K562 (cell line): Measurements from ENCODE around the gene OR6K6.

Experiments
- BHLHE40 ChIP-seq: IDR thresholded peaks from 2 replicates; pipeline ENCODE4 v1.6.1; 2011; ENCODE audit warnings: low read length, improper control_type of control experiment
- NCOA2 ChIP-seq, 2 experiments: fragments of 450-650 bp; IDR thresholded peaks; 2 replicates each; pipeline ENCODE4 v1.6.1; 2018; ENCODE audit warnings: mild to moderate bottlenecking in 2 of 2, moderate library complexity in 1 of 2; ENCODE audit not compliant: partially characterized antibody in 2 of 2
- NFE2 ChIP-seq: IDR thresholded peaks from 2 replicates; pipeline ENCODE4 v1.6.1; 2014; ENCODE audit warnings: antibody characterized with exemption, low read depth
- RCOR1 ChIP-seq, 2 experiments: IDR thresholded peaks; 2 replicates each; pipeline ENCODE4 v1.6.1; 2012; ENCODE audit warnings: low read depth in 2 of 2, low read length in 2 of 2, borderline replicate concordance in 1 of 2, improper control_type of control experiment in 1 of 2
- TCF7 ChIP-seq: sonication (generic); IDR thresholded peaks from 2 replicates; pipeline ENCODE4 v1.6.1; 2016; ENCODE audit warnings: antibody characterized with exemption, borderline replicate concordance
- ZNF583 ChIP-seq: fragments of 250-450 bp; sonication (Bioruptor Pico); IDR thresholded peaks from 2 replicates; pipeline ENCODE4 v1.4.0; 2020
- ZNF699 ChIP-seq: fragments of 250-450 bp; sonication (Bioruptor Pico); IDR thresholded peaks from 2 replicates; pipeline ENCODE4 v1.8.0; 2021; ENCODE audit warnings: mild to moderate bottlenecking, moderate library complexity; ENCODE audit not compliant: insufficient replicate concordance
- ZNF766 ChIP-seq: fragments of 200-800 bp; sonication (Bioruptor generic); conservative IDR thresholded peaks from 2 replicates; pipeline ENCODE4 v1.6.1; 2016; ENCODE audit warnings: missing genetic modification characterization, missing compliant biosample characterization
- TF ChIP-seq, protein P1 (sequence below), 3 experiments: IDR thresholded peaks in 2 of 3; conservative IDR thresholded peaks in 1 of 3; 2 replicates each; pipeline ENCODE4 v1.5.1; 2011 to 2012; ENCODE audit warnings: low read length in 3 of 3, mild to moderate bottlenecking in 3 of 3, control low read depth in 2 of 3, improper control_type of control experiment in 1 of 3, inconsistent platforms in 1 of 3, low read depth in 1 of 3, mixed read lengths in 1 of 3, moderate library complexity in 1 of 3; ENCODE audit not compliant: insufficient read depth in 2 of 3
- TF ChIP-seq, protein P2 (sequence below): sonication (generic); formaldehyde crosslinking; IDR thresholded peaks from 2 replicates; pipeline ENCODE4 v1.8.1; 2023; ENCODE audit warnings: mild to moderate bottlenecking, missing genetic modification reagents
- TF ChIP-seq, protein P3 (sequence below): sonication (generic); formaldehyde crosslinking; IDR thresholded peaks from 2 replicates; pipeline ENCODE4 v1.9.0; 2022; ENCODE audit warnings: mild to moderate bottlenecking, missing genetic modification reagents

DNA sequence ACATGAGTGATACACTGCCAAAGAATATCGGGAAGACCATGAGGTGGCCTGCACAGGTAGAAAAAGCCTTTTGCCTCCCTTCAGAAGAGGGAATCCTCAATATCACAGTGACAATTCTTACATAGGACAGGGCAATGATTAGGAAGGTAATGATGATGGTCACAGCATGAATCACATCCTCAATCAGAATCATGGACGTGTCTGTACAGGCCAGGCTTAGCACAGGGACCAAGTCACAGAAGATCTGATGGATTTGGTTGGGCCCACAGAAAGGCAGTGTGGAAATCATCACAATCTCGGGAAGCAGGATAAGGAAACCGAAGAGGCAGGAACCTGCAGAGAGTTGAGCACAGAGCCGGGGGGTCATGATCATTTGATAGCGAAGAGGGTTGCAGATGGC, 37.2 kb upstream of the OR6K6 start:
- TF ChIP-seq TCF7: no peak
- TF ChIP-seq NCOA2 (IDR thresholded peaks at IDR 0.05; ENCODE audit: partially characterized antibody in 2 of 2): no peak
- TF ChIP-seq, protein P1, sequence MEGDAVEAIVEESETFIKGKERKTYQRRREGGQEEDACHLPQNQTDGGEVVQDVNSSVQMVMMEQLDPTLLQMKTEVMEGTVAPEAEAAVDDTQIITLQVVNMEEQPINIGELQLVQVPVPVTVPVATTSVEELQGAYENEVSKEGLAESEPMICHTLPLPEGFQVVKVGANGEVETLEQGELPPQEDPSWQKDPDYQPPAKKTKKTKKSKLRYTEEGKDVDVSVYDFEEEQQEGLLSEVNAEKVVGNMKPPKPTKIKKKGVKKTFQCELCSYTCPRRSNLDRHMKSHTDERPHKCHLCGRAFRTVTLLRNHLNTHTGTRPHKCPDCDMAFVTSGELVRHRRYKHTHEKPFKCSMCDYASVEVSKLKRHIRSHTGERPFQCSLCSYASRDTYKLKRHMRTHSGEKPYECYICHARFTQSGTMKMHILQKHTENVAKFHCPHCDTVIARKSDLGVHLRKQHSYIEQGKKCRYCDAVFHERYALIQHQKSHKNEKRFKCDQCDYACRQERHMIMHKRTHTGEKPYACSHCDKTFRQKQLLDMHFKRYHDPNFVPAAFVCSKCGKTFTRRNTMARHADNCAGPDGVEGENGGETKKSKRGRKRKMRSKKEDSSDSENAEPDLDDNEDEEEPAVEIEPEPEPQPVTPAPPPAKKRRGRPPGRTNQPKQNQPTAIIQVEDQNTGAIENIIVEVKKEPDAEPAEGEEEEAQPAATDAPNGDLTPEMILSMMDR (IDR thresholded peaks at IDR 0.05 in 2 of 3, conservative IDR thresholded peaks at IDR 0.05 in 1 of 3; ENCODE audit: insufficient read depth in 2 of 3, low read depth in 1 of 3, low read length in 3 of 3): no peak
- no peak for TF ChIP-seq RCOR1 (IDR thresholded peaks at IDR 0.05; ENCODE audit: borderline replicate concordance in 1 of 2, low read depth in 2 of 2, low read length in 2 of 2)
- TF ChIP-seq ZNF766 (CRISPR knock-in tag): no peak
- TF ChIP-seq BHLHE40: no peak
- no peak for TF ChIP-seq NFE2
- TF ChIP-seq, protein P2, sequence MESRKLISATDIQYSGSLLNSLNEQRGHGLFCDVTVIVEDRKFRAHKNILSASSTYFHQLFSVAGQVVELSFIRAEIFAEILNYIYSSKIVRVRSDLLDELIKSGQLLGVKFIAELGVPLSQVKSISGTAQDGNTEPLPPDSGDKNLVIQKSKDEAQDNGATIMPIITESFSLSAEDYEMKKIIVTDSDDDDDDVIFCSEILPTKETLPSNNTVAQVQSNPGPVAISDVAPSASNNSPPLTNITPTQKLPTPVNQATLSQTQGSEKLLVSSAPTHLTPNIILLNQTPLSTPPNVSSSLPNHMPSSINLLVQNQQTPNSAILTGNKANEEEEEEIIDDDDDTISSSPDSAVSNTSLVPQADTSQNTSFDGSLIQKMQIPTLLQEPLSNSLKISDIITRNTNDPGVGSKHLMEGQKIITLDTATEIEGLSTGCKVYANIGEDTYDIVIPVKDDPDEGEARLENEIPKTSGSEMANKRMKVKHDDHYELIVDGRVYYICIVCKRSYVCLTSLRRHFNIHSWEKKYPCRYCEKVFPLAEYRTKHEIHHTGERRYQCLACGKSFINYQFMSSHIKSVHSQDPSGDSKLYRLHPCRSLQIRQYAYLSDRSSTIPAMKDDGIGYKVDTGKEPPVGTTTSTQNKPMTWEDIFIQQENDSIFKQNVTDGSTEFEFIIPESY (CRISPR knock-in tag): no peak
- TF ChIP-seq ZNF583: no peak
- TF ChIP-seq, protein P3, sequence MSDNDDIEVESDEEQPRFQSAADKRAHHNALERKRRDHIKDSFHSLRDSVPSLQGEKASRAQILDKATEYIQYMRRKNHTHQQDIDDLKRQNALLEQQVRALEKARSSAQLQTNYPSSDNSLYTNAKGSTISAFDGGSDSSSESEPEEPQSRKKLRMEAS (CRISPR knock-in tag): no peak
- no peak for TF ChIP-seq ZNF699
